HG02870 (cell line): ENCODE results near the gene ATP6V1E1.

ENCODE experiments used
- ATAC-seq: cut with Tn5 transposase; IDR thresholded peaks from one replicate; pipeline ENCODE4 v1.9.1; 2021; ENCODE audit warnings: mild to moderate bottlenecking, moderate library complexity; ENCODE audit not compliant: unreplicated experiment

ATP6V1E1 gene

GRCh38 chr22:17634696-17635095 lies 6.1 kb upstream of the ATP6V1E1 start:
- no peak for ATAC-seq

- ATAC-seq: no peak
Measured at GRCh38 chr22:17633998-17634323, 5.4 kb upstream of the ATP6V1E1 start.

- no peak for ATAC-seq
Measured at GRCh38 chr22:17633217-17633997, 4.9 kb upstream of the ATP6V1E1 start.

- ATAC-seq: no peak
Measured at GRCh38 chr22:17631076-17631565, 2.6 kb upstream of the ATP6V1E1 start.

GRCh38 chr22:17629641-17630040 lies 1.1 kb upstream of the ATP6V1E1 start:
- ATAC-seq: no peak

- no peak for ATAC-seq
Measured at GRCh38 chr22:17629173-17629489, 582 bp upstream of the ATP6V1E1 start.

- no peak for ATAC-seq
Measured at GRCh38 chr22:17627961-17628405, 566 bp downstream of the ATP6V1E1 start.

- ATAC-seq: no peak
Measured at GRCh38 chr22:17613280-17613679, 15.3 kb downstream of the ATP6V1E1 start.

DNA sequence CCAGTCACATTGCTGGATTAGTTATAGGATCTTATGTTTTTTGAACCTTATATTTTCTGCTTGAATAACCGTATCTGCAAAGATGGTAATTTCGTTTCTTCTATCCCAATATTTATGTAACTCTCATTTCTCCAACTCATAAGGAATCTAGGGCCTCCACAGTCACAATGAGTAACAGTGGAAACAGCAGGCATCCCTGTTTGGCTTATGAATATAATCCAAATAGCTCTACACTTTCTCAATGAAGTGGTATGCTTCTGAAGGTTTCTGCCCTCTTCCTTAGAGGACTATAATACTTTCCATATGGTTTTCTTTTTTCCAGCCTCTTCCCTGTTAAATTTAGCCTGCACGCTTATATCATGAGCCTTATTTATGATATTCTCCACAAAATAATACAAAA lies 16.5 kb downstream of the ATP6V1E1 start:
- no peak for ATAC-seq

DNA sequence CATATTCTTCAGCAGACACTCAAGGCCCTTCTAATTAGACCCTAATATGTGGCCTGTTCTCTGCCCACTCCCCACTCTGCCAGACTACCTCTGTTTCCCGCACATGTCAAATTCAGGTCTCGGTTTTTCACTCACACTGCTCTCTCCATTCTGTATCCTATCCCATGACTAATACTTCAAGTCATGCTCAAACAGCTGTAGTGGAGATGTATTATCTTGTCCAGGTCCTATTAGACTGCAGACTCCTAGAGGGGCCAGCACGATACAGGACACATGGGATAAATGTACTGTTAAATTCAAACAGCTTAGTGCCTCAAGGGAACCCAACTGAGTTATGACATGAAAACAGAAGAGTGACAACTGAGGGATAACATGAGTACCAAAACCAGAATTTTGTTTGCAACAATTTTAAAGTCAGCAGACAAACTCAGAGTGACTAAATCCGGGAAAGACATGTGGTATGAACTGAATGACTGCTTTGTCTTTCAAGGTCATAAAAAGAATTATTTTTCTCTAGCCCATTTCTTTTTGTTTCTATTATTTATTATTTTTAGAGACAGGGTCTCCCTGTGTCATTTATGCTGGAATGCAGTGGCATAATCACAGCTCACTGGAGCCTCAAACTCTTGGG lies 20.5 kb downstream of the ATP6V1E1 start:
- ATAC-seq: no peak

GRCh38 chr22:17606496-17606895 lies 22.1 kb downstream of the ATP6V1E1 start:
- ATAC-seq: no peak

- no peak for ATAC-seq
Measured at GRCh38 chr22:17603668-17604067, 24.9 kb downstream of the ATP6V1E1 start.

GRCh38 chr22:17601031-17601430 lies 27.5 kb downstream of the ATP6V1E1 start:
- no peak for ATAC-seq

DNA sequence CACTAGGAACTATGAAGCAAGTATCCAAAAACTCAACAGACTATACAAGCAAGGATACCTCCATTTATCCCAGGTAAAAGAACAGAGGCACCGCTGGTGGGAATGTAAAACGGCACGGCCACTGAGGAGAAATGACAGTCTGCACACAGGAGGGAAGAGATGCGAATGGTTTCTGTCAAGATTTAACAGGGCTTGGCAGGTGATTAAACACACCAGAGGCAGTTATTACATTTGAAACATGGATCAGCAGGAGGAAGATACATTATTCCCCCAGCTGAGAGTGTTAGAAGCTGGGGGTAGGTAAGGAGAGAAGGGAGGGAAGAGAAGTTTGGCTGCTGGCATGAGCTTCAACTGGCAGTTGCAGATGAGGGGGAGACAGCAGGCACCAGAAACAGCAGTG lies 30.2 kb downstream of the ATP6V1E1 start:
- ATAC-seq: no peak

- ATAC-seq: no peak
Measured at GRCh38 chr22:17597217-17597616, 31.3 kb downstream of the ATP6V1E1 start.

- no peak for ATAC-seq
Measured at GRCh38 chr22:17596226-17596625, 32.3 kb downstream of the ATP6V1E1 start.

- ATAC-seq: no peak
Measured at GRCh38 chr22:17592201-17592600, 36.3 kb downstream of the ATP6V1E1 start.

- no peak for ATAC-seq
Measured at GRCh38 chr22:17590586-17590985, 38.0 kb downstream of the ATP6V1E1 start.

- ATAC-seq: no peak
Measured at GRCh38 chr22:17589810-17590375, 38.7 kb downstream of the ATP6V1E1 start.

- ATAC-seq: no peak
Measured at GRCh38 chr22:17588606-17589005, 39.9 kb downstream of the ATP6V1E1 start.

DNA sequence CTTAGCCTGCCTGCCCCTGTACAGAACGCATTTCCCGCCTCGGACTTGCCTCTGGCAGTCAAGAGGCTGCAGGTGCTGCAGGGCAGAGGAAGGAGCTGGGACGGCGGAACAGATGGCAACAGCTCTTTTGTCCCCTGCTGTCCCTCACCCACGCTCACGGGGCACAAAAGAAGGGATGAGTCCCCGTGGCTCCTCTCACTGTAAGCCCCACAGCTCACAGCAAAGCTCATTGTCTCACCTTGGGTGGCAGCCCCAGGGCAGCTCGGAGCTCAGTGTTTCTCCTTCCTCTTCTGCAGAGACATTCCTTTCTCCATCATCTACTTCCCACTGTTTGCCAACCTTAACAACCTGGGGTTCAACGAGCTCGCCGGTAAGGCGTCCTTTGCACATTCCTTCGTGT lies 40.9 kb downstream of the ATP6V1E1 start:
- ATAC-seq: no peak

DNA sequence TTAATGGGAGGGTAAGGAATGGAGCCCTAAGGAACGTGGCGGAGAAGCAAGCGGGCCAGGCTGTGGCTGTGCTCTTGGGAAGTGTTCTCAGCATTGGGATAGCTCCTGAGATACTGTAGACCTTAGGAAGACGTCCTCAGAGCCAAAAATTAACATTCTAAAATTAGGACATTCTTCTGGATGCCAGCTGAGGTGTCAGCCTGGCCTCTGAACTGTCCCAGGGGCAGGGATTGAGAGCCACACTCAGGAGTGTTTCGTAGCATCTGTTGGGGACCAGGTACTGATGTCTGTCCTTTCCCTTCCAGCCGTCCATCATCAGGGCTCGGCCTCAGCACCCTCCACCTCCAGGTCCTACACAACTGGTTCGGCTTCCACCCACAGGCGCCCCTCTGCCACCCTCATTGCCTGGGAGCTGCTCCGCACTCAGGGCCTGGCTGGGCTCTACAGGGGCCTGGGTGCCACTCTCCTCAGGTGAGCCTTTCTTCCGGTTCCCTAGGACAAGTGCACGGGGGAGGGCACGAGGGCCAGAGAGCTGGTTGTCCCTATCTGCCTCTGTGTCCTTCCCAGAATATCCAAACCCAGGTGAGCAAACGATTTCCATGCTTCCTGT lies 41.6 kb downstream of the ATP6V1E1 start:
- ATAC-seq: no peak
